GM12878 (cell line): ENCODE measurements around the gene MAN1A1. TPM values are rescaled to one million over a fixed set of nuclear protein-coding genes. Genes with fewer than 3 reads are reported as not detected.
A peak's percentile ranks its signal among the peaks of the same experiment; 100 is the strongest.

Experiments used
- ATAC-seq: fragments of 200-7000 bp; cut with Tn5 transposase; 3 replicates; pipeline ENCODE4 v1.9.1; 2020; ENCODE audit warnings: mild to moderate bottlenecking, moderate library complexity
- BruUV-seq: library from RNA; stranded (reverse); fragments of 400-500 nt; replicated peaks from 2 replicates; lab custom pipeline; 2021; lab: Mats Ljungman, UMichigan
- CTCF ChIA-PET: fragments of 300-600 bp; sonication (Branson Sonifier 250); formaldehyde crosslinking; extraction: SDS; loops from one replicate; lab custom pipeline; 2021; ENCODE audit warnings: inconsistent platforms; lab: Yijun Ruan, JAX
- POLR2A ChIA-PET: fragments of 350-600 bp; formaldehyde crosslinking; extraction: SDS; loops from one replicate; lab custom pipeline; 2021; ENCODE audit warnings: inconsistent platforms; lab: Charles Lee
- RAD21 ChIA-PET: fragments of 300-600 bp; sonication (Branson Sonifier 250); formaldehyde crosslinking; loops from one replicate; lab custom pipeline; 2023; ENCODE audit warnings: antibody characterized with exemption; ENCODE audit not compliant: unreplicated experiment; lab: Charles Lee
- SMC1A ChIA-PET: fragments of 300-600 bp; sonication (Branson Sonifier 250); formaldehyde crosslinking; loops from one replicate; lab custom pipeline; 2023; ENCODE audit not compliant: unreplicated experiment, uncharacterized antibody; lab: Charles Lee
- DNase-seq: peaks from one replicate; pipeline ENCODE4 v3.0.0-alpha.2; 2011; ENCODE audit warnings: low read depth, low spot score
- FAIRE-seq: peaks from 3 replicates; lab custom pipeline; 2011; peaks lifted over from hg19 to GRCh38; lab: Jason Lieb, UNC
- H2AFZ ChIP-seq: 2 replicates; pipeline ENCODE4 v1.6.0; 2011; ENCODE audit warnings: low read depth, low read length, control low read depth; ENCODE audit not compliant: control insufficient read depth
- H3K27ac ChIP-seq: 2 replicates; pipeline ENCODE4 v1.5.1; 2011; ENCODE audit warnings: control low read depth; ENCODE audit not compliant: control insufficient read depth, insufficient read depth
- H3K27me3 ChIP-seq, 2 experiments: replicated peaks in 1 of 2; 2 replicates each; pipeline versions ENCODE4 v1.6.0 to v1.6.1; 2011; ENCODE audit warnings: low read length in 1 of 2; ENCODE audit not compliant: control insufficient read depth in 2 of 2, insufficient read depth in 2 of 2
- H3K36me3 ChIP-seq, 2 experiments: 2 replicates each; pipeline ENCODE4 v1.5.1; 2011; ENCODE audit warnings: low read length in 1 of 2; ENCODE audit not compliant: control insufficient read depth in 2 of 2, insufficient read depth in 2 of 2
- H3K4me1 ChIP-seq: 2 replicates; pipeline ENCODE4 v1.6.1; 2011; ENCODE audit warnings: mild to moderate bottlenecking, low read length, moderate library complexity, mixed read lengths; ENCODE audit not compliant: control insufficient read depth, insufficient read depth
- H3K4me2 ChIP-seq: 2 replicates; pipeline ENCODE4 v1.6.0; 2011; ENCODE audit warnings: control low read depth; ENCODE audit not compliant: control insufficient read depth, insufficient read depth
- H3K4me3 ChIP-seq: fragments of 200-600 bp; sonication (generic); 2 replicates; pipeline ENCODE4 v1.5.1; 2016
- H3K79me2 ChIP-seq: 2 replicates; pipeline ENCODE4 v1.6.0; 2011; ENCODE audit warnings: low read length; ENCODE audit not compliant: control insufficient read depth, insufficient read depth
- H3K9ac ChIP-seq: 2 replicates; pipeline ENCODE4 v1.8.0; 2011; ENCODE audit warnings: low read length, control low read depth, mixed read lengths; ENCODE audit not compliant: control insufficient read depth, insufficient read depth
- H3K9me3 ChIP-seq: replicated peaks from 3 replicates; pipeline ENCODE4 v1.5.1; 2011; ENCODE audit warnings: mild to moderate bottlenecking, low read length; ENCODE audit not compliant: control insufficient read depth, insufficient read depth
- H4K20me1 ChIP-seq: 2 replicates; pipeline ENCODE4 v1.6.0; 2011; ENCODE audit not compliant: control insufficient read depth, insufficient read depth
- NFXL1 ChIP-seq: fragments of 450-650 bp; IDR thresholded peaks from 2 replicates; pipeline ENCODE4 v1.6.1; 2017; ENCODE audit warnings: antibody characterized with exemption, mild to moderate bottlenecking, borderline replicate concordance
- POLR2AphosphoS2 ChIP-seq: IDR thresholded peaks from 2 replicates; pipeline ENCODE4 v1.6.1; 2011; ENCODE audit warnings: low read depth, mild to moderate bottlenecking, low read length, improper control_type of control experiment, moderate library complexity
- RB1 ChIP-seq: fragments of 450-650 bp; formaldehyde crosslinking; IDR thresholded peaks from 2 replicates; pipeline ENCODE4 v1.6.1; 2017; ENCODE audit warnings: mild to moderate bottlenecking, borderline replicate concordance
- ZNF384 ChIP-seq: IDR thresholded peaks from 2 replicates; pipeline ENCODE4 v1.6.1; 2012; ENCODE audit warnings: low read depth, mild to moderate bottlenecking, low read length, improper control_type of control experiment, borderline replicate concordance
- ZZZ3 ChIP-seq: IDR thresholded peaks from 2 replicates; pipeline ENCODE4 v1.6.1; 2011; ENCODE audit warnings: low read depth; ENCODE audit not compliant: control insufficient read depth, insufficient read length
- WGBS: methylation state at CpG from one replicate; pipeline ENCODE4 v1.1.6; 2016; ENCODE audit warnings: low lambda C conversion rate; ENCODE audit not compliant: insufficient replicate concordance, insufficient coverage; ENCODE audit errors: missing lambda C conversion rate; 5-methylcytosine and 5-hydroxymethylcytosine counted together
- in situ Hi-C: fragments of 300-500 bp; cut with MboI; formaldehyde crosslinking; loops from 9 replicates; pipeline ENCODE4 v1.14.3; 2018; ENCODE audit warnings: mixed read lengths
- intact Hi-C: fragments of 100-400 bp; cut with micrococcal nuclease; formaldehyde crosslinking; loops from one replicate; pipeline ENCODE4 v1.14.2; 2022; ENCODE audit not compliant: unreplicated experiment
- polyA plus RNA-seq, 11 experiments: library from polyadenylated mRNA; depleted of rRNA in 4 of 11; unstranded in 6 of 11; stranded (reverse) in 5 of 11; fragments of >200 nt; fragmentation: Nextera tagmentation in 4 of 11; fragmentation: Illumina TruSeq in 1 of 11; extraction: Ambion mirVana in 4 of 11; extraction: Trizol in 1 of 11; gene quantifications; 1 replicate in 1 of 11; 2 replicates in 10 of 11; pipeline versions ENCODE4 v1.2.1 to v1.2.3, GENCODE V29; 2011 to 2016; ENCODE audit warnings: inconsistent platforms in 2 of 11, missing spikeins in 2 of 11, low read depth in 1 of 11
- total RNA-seq, 4 experiments: library from RNA; depleted of rRNA in 3 of 4; stranded (reverse); fragments of >200 nt in 3 of 4; fragmentation: Illumina TruSeq in 1 of 4; extraction: Trizol in 1 of 4; gene quantifications; 2 replicates each; pipeline versions ENCODE4 v1.2.1 to v1.2.3, GENCODE V29; 2013 to 2021
- TF ChIP-seq, protein P1 (sequence below), 3 experiments: IDR thresholded peaks in 2 of 3; conservative IDR thresholded peaks in 1 of 3; 2 replicates each; pipeline ENCODE4 v1.5.1; 2011; ENCODE audit warnings: low read depth in 3 of 3, low read length in 3 of 3, mild to moderate bottlenecking in 3 of 3, control low read depth in 2 of 3, moderate library complexity in 2 of 3, inconsistent platforms in 1 of 3, mixed read lengths in 1 of 3; ENCODE audit not compliant: control insufficient read depth in 2 of 3, insufficient read depth in 1 of 3; ENCODE audit errors: extremely low read depth in 1 of 3

The MAN1A1 gene
- total and polyA plus RNA-seq, 10 of the 15 experiments (the other 5 are each of a cell fraction or from before 2014, with no cell fraction given): 5.4 to 28.1 (median 19.5) TPM

DNA sequence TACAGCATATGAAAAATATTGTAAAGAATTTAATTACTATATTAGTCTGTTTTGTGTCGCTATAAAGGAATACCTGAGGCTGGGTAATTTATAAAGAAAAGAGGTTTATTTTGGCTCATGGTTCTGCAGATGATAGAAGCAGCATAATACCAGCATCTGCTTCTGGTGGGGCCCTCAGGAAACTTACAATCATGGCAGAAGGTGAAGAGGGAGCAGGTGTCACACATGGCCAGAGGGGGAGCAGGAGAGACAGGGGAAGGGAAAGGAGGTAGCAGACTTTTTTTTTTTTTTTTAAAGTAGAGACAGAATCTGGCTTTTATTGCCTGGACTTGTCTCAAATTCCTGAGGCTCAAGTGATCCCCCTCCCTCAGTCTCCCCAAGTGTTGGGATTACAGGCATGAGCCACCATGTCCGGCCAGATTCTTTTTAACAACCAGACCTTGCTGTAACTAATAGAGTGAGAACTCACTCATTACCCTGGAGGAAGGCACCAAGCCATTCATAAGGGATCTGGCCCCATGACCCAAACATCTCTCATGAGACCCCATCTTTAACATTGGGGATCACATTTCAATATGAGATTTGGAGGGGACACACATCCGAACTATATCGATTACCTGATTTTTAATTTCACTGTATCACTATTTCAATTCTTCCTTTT is 64.6 kb downstream of the MAN1A1 start:
- no peak for DNase-seq
- ChIA-PET RAD21 (interaction anchor here (1.2 kb wide), 1 partner anchor 28 kb away, joined by 4 read pairs; no protein-coding TSS in a partner anchor), POLR2A (no interaction called here), SMC1A (interaction anchor here (0.8 to 1.7 kb wide), 3 partner anchors 15 to 37 kb away, joined by 3 read pairs; no protein-coding TSS in a partner anchor), CTCF (interaction anchor here (0.8 to 1.1 kb wide), 3 partner anchors 25 to 62 kb away, joined by 3 read pairs; no protein-coding TSS in a partner anchor)
- Histone ChIP-seq H3K79me2 (no peaks in the 10 kb centered on the region), H3K9ac (no peak overlapping the region), H4K20me1 (no peaks in the 10 kb centered on the region), H3K9me3 (no peaks in the 10 kb centered on the region; the same call in 1 of the 3 replicates), H3K36me3 (no peaks in the 10 kb centered on the region; a peak in 1 of 4 replicates), H2AFZ (no peak overlapping the region), H3K27me3 (no peaks in the 10 kb centered on the region), H3K4me1 (no peaks in the 10 kb centered on the region), H3K27ac (no peak overlapping the region), H3K4me3 (no peak overlapping the region), H3K4me2 (no peak overlapping the region)
- BruUV-seq: no TSS peak
- ATAC-seq: peak; percentile 49; the same call in 2 of the 3 replicates
- FAIRE-seq: no peak
- TF ChIP-seq ZZZ3 (no peak), POLR2AphosphoS2 (no peak), ZNF384 (peak; percentile 23; the same call in 1 of the 2 replicates), NFXL1 (no peak), RB1 (no peak)
- TF ChIP-seq, protein P1, sequence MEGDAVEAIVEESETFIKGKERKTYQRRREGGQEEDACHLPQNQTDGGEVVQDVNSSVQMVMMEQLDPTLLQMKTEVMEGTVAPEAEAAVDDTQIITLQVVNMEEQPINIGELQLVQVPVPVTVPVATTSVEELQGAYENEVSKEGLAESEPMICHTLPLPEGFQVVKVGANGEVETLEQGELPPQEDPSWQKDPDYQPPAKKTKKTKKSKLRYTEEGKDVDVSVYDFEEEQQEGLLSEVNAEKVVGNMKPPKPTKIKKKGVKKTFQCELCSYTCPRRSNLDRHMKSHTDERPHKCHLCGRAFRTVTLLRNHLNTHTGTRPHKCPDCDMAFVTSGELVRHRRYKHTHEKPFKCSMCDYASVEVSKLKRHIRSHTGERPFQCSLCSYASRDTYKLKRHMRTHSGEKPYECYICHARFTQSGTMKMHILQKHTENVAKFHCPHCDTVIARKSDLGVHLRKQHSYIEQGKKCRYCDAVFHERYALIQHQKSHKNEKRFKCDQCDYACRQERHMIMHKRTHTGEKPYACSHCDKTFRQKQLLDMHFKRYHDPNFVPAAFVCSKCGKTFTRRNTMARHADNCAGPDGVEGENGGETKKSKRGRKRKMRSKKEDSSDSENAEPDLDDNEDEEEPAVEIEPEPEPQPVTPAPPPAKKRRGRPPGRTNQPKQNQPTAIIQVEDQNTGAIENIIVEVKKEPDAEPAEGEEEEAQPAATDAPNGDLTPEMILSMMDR (IDR thresholded peaks at IDR 0.05 in 2 of 3, conservative IDR thresholded peaks at IDR 0.05 in 1 of 3; ENCODE audit: control insufficient read depth in 2 of 3, extremely low read depth in 1 of 3, insufficient read depth in 1 of 3, low read depth in 3 of 3, low read length in 3 of 3): peak in 1 of 3 experiments; percentile 28; a peak in 1 of 6 replicates
- in situ Hi-C loops (no loop called here), intact Hi-C loops (no loop called here)
- WGBS: 85% methylated on average over 4 of the region's 4 CpGs
